GM18861 (cell line): ENCODE measurements around the gene CCN5.
"Not testable (repeated sequence)": the region's sequence is repeated elsewhere in the genome, so short reads cannot be mapped to it uniquely, and the experiment has no call there.

Source experiments
- ATAC-seq: cut with Tn5 transposase; IDR thresholded peaks from one replicate; pipeline ENCODE4 v1.9.1; 2021; ENCODE audit not compliant: unreplicated experiment

The CCN5 gene, protein sequence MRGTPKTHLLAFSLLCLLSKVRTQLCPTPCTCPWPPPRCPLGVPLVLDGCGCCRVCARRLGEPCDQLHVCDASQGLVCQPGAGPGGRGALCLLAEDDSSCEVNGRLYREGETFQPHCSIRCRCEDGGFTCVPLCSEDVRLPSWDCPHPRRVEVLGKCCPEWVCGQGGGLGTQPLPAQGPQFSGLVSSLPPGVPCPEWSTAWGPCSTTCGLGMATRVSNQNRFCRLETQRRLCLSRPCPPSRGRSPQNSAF

GRCh38 chr20:44714701-44715498, at the start of gene CCN5:
CCN5 (plus strand) TSS chr20:44715369; CDS start chr20:44715391, 22 bp downstream.
- no peak for ATAC-seq

DNA sequence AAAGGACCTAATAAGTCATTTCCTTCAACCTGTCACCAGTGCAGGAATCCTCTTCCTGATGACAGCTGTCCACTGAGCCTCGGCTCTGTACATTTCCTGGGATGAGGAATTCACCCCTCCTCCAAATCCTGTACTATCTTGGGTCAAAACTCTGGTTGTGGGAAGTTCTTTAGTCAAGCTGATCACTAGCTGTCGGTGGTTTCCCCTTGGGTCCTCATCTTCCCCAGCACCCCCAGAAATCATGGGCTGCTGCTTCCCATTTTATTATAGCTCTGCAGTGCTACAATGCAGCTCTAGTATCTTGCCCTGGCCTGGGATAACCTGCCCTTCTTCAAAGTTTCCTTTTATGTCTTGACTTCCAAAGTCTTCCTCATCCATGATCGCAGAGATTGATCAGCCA, 49.1 kb upstream of the CCN5 start:
- ATAC-seq: no peak

DNA sequence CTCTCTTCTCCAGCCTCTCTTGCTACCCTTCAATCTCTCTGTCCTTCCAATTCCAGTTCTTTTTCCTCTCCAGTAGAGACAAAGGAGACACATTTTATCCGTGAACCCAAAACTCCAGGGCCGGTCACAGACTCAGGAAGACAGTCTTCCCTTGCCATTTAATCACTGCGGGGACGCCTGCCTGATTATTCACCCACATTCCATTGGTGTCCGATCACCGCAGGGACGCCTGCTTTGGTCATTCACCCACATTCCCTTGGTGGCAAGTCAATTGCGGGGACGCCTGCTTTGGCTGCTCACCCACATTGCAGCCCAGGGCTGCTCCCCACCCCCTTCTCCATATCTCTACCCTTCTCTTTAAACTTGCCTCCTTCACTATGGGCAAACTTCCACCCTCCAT, 44.3 kb upstream of the CCN5 start:
- not testable (repeated sequence) for ATAC-seq

GRCh38 chr20:44671541-44671940, 43.6 kb upstream of the CCN5 start:
- not testable (repeated sequence) for ATAC-seq

DNA sequence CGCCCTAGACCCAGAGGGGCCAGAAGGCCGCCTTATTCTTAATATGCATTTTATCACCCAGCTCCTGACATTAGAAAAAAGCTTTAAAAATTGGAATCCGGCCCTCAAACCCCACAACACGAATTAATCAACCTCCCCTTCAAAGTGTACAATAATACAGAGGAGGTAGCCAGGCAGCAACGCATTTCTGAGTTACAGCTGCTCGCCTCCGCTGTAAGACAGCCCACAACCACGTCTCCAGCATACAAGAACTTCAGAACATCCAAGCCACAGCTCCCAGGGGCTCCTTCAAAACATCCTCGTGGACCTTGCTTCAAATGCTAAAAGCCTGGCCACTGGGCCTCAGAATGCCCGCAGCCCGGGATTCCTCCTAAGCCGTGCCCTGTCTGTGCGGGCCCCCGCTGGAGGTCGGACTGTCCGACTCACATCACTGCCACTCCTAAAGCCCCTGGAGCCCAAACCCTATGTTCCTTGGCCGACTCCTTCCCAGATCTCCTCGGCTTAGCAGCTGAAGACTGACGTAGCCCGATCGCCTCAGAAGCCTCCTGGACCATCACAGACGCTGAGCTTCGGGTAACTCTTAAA, 42.8 kb upstream of the CCN5 start:
- not testable (repeated sequence) for ATAC-seq

DNA sequence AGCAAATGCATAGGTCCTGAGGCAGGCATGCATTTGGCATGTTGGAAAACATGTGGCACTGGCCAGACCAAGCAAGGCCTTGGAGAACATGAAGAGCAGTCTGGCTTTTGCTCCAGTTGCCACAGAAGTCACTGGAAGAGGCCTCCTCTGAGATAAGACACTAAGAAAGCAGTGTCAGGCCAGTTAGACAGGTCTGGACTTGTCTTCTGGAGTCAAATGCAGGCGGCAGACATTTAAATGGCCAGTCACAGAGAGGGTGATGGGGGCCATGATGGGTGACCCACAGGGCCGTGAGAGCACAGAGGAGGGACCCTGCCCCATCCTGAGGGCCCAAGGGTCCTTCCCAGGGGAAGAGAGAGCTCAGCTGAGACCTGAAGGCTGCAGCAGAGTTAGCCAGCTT, 36.9 kb upstream of the CCN5 start:
- ATAC-seq: no peak

GRCh38 chr20:44678990-44679611, 36.1 kb upstream of the CCN5 start:
- ATAC-seq: no peak

- ATAC-seq: no peak
Measured at GRCh38 chr20:44681796-44682566, 33.2 kb upstream of the CCN5 start.

DNA sequence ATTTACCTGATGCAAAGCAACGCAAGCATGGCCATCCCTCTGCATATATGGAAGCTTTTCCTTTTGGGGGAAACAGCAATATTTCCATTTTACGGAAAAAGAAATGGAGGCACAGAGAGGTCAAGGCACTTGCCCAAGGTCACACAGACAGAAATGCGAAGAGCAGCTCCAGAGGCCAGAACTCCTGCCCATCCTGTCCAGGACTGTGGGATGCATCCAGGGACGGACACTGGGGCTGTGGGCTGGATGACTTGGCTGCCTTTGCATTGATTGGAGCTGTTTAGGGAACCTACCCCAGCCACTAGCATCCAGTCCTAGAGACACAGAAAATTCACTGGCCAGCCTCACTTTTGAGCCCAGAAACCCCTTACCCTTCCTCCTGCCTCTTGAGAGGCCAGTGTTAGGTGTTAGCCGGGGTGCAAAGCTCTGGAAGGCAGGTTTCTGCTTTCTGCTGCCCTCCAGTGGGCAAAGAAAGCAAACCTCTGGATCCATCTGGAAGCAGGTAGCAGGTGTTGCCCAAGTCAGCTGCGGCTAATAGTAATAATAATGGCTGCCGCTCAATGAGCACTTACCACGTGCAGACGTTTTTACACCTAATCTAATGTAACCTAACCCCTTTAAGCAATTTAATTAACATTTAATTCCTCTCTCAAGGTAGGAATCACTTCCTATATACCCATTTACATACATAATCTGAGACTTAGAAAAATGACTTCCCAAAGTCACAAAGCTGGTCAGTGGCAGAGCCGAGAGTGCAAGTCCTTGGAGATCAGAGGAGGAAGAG, 31.7 kb upstream of the CCN5 start:
- peak; percentile 67 for ATAC-seq

DNA sequence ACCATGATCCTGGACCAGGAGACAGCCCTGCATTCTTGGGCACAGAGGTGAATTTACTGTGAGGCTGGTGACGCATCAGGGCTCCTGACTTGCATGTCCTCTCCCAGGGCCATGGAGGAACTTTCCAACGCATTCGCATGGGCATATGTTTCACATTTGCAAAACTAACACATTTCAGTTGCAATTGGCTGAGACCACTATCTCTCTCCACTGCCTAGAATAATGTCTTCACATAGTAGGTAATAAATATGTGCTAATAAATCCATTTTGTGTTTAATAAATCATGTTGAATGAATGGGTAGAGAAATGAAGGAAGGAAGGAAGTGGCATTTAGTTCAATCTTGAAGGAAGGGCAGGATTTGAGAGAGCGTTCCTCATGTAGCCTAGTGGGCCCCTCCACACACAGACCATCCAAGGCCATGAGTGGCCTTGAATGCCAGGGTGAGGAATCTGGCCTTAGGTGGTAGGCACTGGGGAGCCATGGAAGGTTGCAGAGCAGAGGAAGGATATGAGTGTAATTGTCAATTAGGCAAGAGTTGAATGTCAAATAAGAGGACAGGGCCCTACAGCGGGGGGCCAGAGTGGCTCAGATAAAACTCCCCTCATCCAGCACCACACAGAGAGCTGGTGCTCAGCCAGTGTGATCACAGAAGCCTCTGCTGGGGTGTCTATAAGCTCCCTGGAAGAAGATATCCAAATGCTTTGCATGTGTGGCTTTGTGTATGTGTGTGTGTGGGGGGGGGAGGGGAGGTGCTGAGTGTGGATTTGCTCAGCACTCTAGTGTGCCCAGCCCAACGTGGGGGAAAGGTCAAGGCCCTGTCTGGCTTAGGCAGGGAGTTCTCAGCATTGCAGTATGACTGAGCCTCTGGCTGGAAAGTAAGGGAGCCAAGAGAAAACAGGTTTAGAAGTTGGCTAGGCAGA, 30.9 kb upstream of the CCN5 start:
- no peak for ATAC-seq

DNA sequence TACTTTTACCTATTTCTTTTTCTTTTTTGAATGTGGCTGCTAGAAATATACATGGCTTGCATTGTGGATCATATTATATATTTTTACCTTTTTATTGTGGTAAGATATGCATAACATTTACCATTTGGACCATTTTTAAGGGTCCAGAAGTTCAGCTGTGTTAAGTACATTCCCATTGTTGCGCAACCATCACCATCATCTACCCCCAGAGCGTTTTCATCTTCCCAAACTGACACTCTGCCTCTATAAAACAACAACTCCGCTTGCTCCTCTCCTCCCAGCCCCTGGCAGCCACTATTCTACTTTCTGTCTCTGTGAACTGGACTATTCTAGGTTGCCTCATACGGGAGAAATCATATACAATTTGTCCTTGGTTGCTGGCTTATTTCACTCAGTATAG, 28.2 kb upstream of the CCN5 start:
- no peak for ATAC-seq

DNA sequence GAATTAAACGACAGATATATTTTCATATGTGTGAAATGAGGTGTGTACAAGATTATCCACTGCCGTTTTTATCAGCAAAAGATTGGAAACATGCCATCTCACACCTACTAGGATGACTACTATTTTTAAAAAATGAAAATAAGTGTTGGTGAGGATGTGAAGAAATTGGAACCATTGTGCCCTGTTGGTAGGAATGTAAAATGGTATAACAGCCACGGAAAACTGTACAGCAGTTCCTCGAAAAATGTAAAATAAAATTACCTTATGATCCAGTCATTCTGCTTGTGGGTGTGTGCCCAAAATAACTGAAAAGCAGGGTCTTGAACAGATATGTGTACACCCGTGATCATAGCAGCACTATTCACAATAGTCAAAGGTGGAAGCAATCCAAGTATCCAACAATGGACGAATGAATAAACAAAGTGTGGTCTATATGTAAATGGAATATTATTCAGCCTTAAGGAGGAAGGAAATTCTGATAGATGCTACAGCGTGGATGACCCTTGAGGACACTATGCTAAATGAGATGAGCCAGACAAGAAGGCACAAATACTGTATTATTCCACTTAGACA, 27.0 kb upstream of the CCN5 start:
- ATAC-seq: no peak

- no peak for ATAC-seq
Measured at GRCh38 chr20:44689809-44690208, 25.4 kb upstream of the CCN5 start.

GRCh38 chr20:44690781-44691423, 24.3 kb upstream of the CCN5 start:
- no peak for ATAC-seq

DNA sequence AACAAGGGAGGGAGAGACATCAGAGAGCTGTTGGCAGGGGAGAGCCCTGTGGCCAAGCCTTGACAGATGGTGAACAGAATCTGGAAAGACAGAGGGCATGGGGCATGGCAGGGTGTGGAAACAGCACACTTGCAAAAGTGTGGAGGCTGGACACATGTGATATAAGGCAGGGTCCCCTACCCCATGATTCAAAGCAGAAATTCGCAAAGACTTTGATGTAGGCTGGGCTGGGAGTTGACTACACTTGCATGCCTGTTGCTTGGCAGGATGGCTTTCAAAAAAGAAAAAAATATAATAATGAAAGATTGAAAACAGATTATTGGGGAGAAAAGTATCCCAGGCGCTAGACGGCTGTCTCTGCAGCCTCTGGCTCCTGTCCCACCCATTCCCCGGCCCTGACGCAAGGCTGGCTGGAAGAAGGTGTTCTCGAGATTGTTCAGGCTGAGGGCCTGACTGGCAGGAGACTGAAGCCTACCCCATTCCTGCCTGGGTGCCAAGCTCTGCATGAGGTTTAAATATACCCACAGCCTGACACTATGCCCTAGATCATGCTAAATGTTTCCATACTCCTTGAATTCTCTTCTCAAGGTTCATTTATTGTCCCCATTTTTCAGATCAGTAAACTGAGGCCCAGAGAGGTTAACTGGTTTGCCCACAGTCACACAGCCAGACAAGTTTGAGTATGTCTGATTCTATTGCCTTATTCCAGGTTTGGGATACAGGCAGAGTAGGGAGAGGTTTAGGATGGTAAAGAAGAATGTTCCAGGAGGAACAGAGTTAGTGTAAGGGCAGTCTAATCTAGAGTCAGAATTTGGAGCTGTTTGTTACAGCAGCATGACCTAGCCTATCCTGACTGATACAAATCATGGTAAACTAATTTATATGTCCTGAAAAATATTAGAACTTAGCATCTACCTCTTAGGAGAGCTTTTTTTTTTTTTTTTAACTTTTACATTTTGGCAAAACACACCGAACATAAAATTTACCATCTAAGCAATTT, 23.4 kb upstream of the CCN5 start:
- no peak for ATAC-seq

- no peak for ATAC-seq
Measured at GRCh38 chr20:44692932-44693480, 22.2 kb upstream of the CCN5 start.

- ATAC-seq: no peak
Measured at GRCh38 chr20:44693627-44694026, 21.5 kb upstream of the CCN5 start.
